BE2C (cell line): ENCODE measurements around the gene ADPRH.

Experiments used
- DNase-seq: peaks from one replicate; pipeline ENCODE4 v3.0.0-alpha.2; 2020
- H3K27me3 ChIP-seq: fragments of 250-450 bp; sonication (Bioruptor Pico); 2 replicates; pipeline ENCODE4 v1.5.1; 2020; ENCODE audit warnings: mild to moderate bottlenecking
- H3K36me3 ChIP-seq: fragments of 250-450 bp; sonication (Bioruptor Pico); 2 replicates; pipeline ENCODE4 v1.5.1; 2020; ENCODE audit warnings: mild to moderate bottlenecking
- H3K4me1 ChIP-seq: fragments of 250-450 bp; sonication (Bioruptor Pico); 2 replicates; pipeline ENCODE4 v1.5.1; 2020
- H3K4me3 ChIP-seq: 2 replicates; pipeline ENCODE4 v1.5.1; 2011; ENCODE audit warnings: low read depth, low read length
- H3K9me3 ChIP-seq: fragments of 250-450 bp; sonication (Bioruptor Pico); 2 replicates; pipeline ENCODE4 v1.5.1; 2020
- CTCF ChIP-seq: IDR thresholded peaks from 2 replicates; pipeline ENCODE4 v1.5.1; 2012; ENCODE audit warnings: mild to moderate bottlenecking, low read depth, low read length

Gene ADPRH

DNA sequence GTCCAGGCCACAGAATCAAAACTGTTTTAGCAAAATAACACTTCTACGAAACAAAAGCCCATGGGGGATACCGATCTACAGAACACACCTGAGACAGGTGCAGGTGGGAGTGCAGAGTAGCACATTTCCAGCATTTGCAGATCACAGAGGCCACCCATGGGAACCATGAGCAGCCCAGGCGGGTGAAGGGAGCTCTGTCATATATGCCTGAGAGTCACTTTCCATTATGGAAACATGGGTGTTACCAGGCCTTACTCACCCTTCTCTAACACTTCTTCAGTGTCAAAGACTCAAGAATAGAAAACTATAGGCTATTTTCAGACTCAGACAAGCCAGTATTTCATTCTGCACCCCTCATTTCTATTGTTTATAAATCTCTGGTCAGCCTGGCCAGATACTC is 21.9 kb downstream of the ADPRH start:
- Histone ChIP-seq H3K9me3 (no peaks in the 10 kb centered on the region), H3K36me3 (no peaks in the 10 kb centered on the region), H3K4me3 (no peak overlapping the region), H3K27me3 (no peaks in the 10 kb centered on the region), H3K4me1 (peaks cover 4% of the 10 kb centered on the region; the same call in 1 of the 2 replicates)
- no peak for TF ChIP-seq CTCF
- no peak for DNase-seq

DNA sequence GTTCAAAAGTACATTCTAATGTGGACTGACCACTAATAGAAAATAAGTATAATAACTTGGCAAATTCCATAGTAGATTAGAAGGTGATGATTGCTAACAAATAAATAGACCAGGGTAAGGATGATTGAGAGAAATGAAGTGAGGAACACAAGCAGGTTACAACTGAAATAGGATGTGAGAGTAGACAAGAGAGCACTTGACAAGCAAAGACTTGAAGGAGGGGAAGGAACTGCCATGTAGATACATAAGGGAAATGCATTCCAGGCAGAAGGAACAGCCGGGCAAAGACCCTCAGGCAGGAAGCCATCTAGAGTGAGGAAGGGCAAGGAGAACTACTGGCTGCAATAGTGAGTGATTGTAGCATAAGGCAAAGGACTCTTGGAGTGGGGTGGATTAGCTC is 23.4 kb downstream of the ADPRH start:
- DNase-seq, result no peak
- H3K4me3 ChIP-seq, result no peak overlapping the region
- no peaks in the 10 kb centered on the region for H3K27me3 ChIP-seq
- H3K4me1 ChIP-seq, result peaks cover 4% of the 10 kb centered on the region; the same call in 1 of the 2 replicates
- TF ChIP-seq CTCF, result no peak
- no peaks in the 10 kb centered on the region for H3K36me3 ChIP-seq
- H3K9me3 ChIP-seq, result no peaks in the 10 kb centered on the region

- no peaks in the 10 kb centered on the region for H3K9me3 ChIP-seq
- H3K4me3 ChIP-seq, result no peak overlapping the region
- DNase-seq, result no peak
- no peak for TF ChIP-seq CTCF
- peaks cover 4% of the 10 kb centered on the region; the same call in 1 of the 2 replicates for H3K4me1 ChIP-seq
- no peaks in the 10 kb centered on the region for H3K27me3 ChIP-seq
- no peaks in the 10 kb centered on the region for H3K36me3 ChIP-seq
Measured at GRCh38 chr3:119604878-119605277, 25.6 kb downstream of the ADPRH start.

DNA sequence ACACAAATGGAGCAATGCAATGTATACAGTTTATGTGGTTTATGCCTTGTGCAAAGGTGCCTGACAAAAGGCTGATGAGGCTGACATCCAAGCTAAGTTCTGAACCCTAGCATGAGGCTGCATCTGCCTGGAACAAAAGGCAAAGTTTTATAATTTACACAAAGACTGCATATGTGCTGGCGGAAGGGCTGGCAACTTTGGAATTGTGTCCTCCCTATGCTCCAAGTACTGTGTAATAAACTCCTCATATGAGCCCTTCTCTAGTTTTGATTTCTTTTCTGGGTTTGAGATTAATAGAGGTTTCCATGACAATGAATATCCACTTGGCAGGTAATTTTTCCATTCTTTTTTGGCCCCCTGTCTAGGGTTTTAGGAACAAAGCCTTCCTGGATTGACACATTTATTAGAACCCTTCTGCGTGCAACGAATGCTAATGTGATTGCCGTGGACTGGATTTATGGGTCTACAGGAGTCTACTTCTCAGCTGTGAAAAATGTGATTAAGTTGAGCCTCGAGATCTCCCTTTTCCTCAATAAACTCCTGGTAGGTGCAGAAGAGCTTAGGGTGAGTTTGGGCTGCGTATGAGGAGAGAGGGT is 29.2 kb downstream of the ADPRH start:
- DNase-seq, result no peak
- no peak for TF ChIP-seq CTCF
- no peaks in the 10 kb centered on the region for H3K27me3 ChIP-seq
- no peaks in the 10 kb centered on the region for H3K9me3 ChIP-seq
- no peaks in the 10 kb centered on the region for H3K36me3 ChIP-seq
- H3K4me3 ChIP-seq, result no peak overlapping the region
- H3K4me1 ChIP-seq, result no peaks in the 10 kb centered on the region

DNA sequence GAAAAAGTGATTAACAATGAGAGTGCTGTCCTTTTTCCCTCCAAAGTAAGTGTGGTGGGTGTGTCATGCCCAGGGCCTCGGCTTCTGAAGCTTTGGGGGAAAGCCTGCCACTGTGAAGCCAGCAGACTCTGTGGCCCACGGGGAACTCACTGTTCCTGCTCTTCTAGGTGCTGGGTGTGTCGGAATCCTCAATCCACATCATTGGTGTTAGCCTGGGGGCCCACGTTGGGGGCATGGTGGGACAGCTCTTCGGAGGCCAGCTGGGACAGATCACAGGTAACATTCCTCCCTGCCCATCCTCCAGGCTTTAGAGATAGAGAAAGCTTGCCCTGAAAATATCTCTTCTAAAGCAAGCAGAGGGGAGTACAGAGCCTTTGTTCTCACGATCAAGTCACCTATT is 30.0 kb downstream of the ADPRH start:
- TF ChIP-seq CTCF, result no peak
- Histone ChIP-seq H3K4me3 (no peak overlapping the region), H3K4me1 (no peaks in the 10 kb centered on the region), H3K9me3 (no peaks in the 10 kb centered on the region), H3K27me3 (no peaks in the 10 kb centered on the region), H3K36me3 (no peaks in the 10 kb centered on the region)
- DNase-seq, result no peak

DNA sequence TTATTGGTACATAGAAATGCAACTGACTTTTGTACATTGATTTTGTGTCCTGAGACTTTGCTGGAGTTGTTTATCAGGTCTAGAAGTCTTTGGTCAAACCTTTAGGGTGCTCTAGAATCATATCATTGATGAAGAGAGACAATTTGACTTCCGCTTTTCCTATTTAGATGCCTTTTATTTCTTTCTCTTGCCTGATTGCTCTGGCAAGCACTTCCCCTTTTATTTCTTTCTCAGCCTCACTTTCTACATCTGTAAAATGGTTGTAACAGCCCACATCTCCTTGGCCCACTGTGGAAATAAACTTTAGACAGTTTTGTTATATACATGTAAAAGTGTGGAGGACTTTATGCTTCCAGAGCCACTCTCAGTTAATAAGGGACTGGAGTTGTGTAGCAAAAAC is 32.4 kb downstream of the ADPRH start:
- Histone ChIP-seq H3K36me3 (no peaks in the 10 kb centered on the region), H3K27me3 (no peaks in the 10 kb centered on the region), H3K9me3 (no peaks in the 10 kb centered on the region), H3K4me3 (no peak overlapping the region), H3K4me1 (no peaks in the 10 kb centered on the region)
- DNase-seq, result no peak
- TF ChIP-seq CTCF, result no peak
